ENCODE measurements around the gene EZH1. TPM values are rescaled to one million over a fixed set of nuclear protein-coding genes. Genes with fewer than 3 reads are reported as not detected.

Gene EZH1
- polyA plus RNA-seq, 4 donors, result 8.1 to 33.0 (median 13.0) TPM

Other genes with a start within 250 kb of the EZH1 start
- gene NAGLU, start 208.8 kb downstream of the EZH1 start, polyA plus RNA-seq, result 10 to 100 TPM; 25.3 to 47.0 (median 32.7) TPM
- gene HSD17B1, start 192.1 kb downstream of the EZH1 start, polyA plus RNA-seq, result 1 to 10 TPM; 2.0 to 2.7 (median 2.3) TPM
- 100 to 1,000 TPM in 2 of 4 donors, 10 to 100 TPM in 2; 72.6 to 153 (median 101) TPM for gene COASY, start 182.9 kb downstream of the EZH1 start, polyA plus RNA-seq
- 100 to 1,000 TPM in 2 of 4 donors, 10 to 100 TPM in 2; 46.5 to 144 (median 89.4) TPM for gene MLX, start 177.9 kb downstream of the EZH1 start, polyA plus RNA-seq
- gene PSMC3IP, start 167.3 kb downstream of the EZH1 start, polyA plus RNA-seq, result 1 to 10 TPM in 3 of 4 donors, under 1 TPM in 1; 0.89 to 5.7 (median 3.5) TPM
- gene RETREG3, start 135.7 kb downstream of the EZH1 start, polyA plus RNA-seq, result 10 to 100 TPM in 3 of 4 donors, 1 to 10 TPM in 1; 8.4 to 42.3 (median 17.0) TPM
- gene TUBG1, start 135.4 kb downstream of the EZH1 start, polyA plus RNA-seq, result 10 to 100 TPM; 22.8 to 43.3 (median 33.3) TPM
- 10 to 100 TPM in 1 of 4 donors, 1 to 10 TPM in 3; 1.3 to 15.4 (median 4.9) TPM for gene TUBG2, start 85.8 kb downstream of the EZH1 start, polyA plus RNA-seq
- gene PLEKHH3, start 68.0 kb downstream of the EZH1 start, polyA plus RNA-seq, result 10 to 100 TPM in 2 of 4 donors, 1 to 10 TPM in 2; 2.2 to 13.4 (median 9.0) TPM
- 1 to 10 TPM in 2 of 4 donors, under 1 TPM in 1, not detected in 1; 0.38 to 4.6 (median 1.1) TPM for gene CCR10, start 63.2 kb downstream of the EZH1 start, polyA plus RNA-seq
- gene CNTNAP1, start 62.5 kb downstream of the EZH1 start, polyA plus RNA-seq, result 1 to 10 TPM in 2 of 4 donors, under 1 TPM in 1, not detected in 1; 0.54 to 2.7 (median 2.5) TPM
- 10 to 100 TPM in 2 of 4 donors, 1 to 10 TPM in 2; 1.1 to 48.2 (median 16.4) TPM for gene RAMP2, start 16.2 kb upstream of the EZH1 start, polyA plus RNA-seq
- gene VPS25, start 28.4 kb upstream of the EZH1 start, polyA plus RNA-seq, result 100 to 1,000 TPM in 2 of 4 donors, 10 to 100 TPM in 2; 85.7 to 117 (median 94.3) TPM
- 10 to 100 TPM in 1 of 4 donors, 1 to 10 TPM in 2, under 1 TPM in 1; 0.67 to 25.6 (median 1.5) TPM for gene WNK4, start 35.6 kb upstream of the EZH1 start, polyA plus RNA-seq
- 100 to 1,000 TPM; 101 to 317 (median 296) TPM for gene COA3, start 53.7 kb upstream of the EZH1 start, polyA plus RNA-seq
- 1 to 10 TPM in 1 of 4 donors, under 1 TPM in 1, not detected in 2; 0.52 to 2.3 TPM for gene CNTD1, start 53.8 kb upstream of the EZH1 start, polyA plus RNA-seq
- gene BECN1, start 79.2 kb upstream of the EZH1 start, polyA plus RNA-seq, result 10 to 100 TPM; 73.5 to 96.8 (median 81.1) TPM
- gene PSME3, start 88.4 kb upstream of the EZH1 start, polyA plus RNA-seq, result 10 to 100 TPM; 49.9 to 93.0 (median 61.2) TPM
- 1 to 10 TPM in 2 of 4 donors, under 1 TPM in 2; 0.54 to 1.3 (median 0.89) TPM for gene AOC2, start 99.5 kb upstream of the EZH1 start, polyA plus RNA-seq
- gene AOC3, start 106.2 kb upstream of the EZH1 start, polyA plus RNA-seq, result 10 to 100 TPM in 1 of 4 donors, 1 to 10 TPM in 3; 1.3 to 30.0 (median 3.1) TPM
- 10 to 100 TPM in 1 of 4 donors, 1 to 10 TPM in 3; 1.4 to 12.1 (median 4.3) TPM for gene G6PC1, start 155.8 kb upstream of the EZH1 start, polyA plus RNA-seq
- 10 to 100 TPM; 27.3 to 47.4 (median 40.5) TPM for gene AARSD1, start 219.4 kb upstream of the EZH1 start, polyA plus RNA-seq
- 1 to 10 TPM in 2 of 4 donors, under 1 TPM in 2; 0.67 to 2.0 (median 0.94) TPM for gene PTGES3L, start 235.0 kb upstream of the EZH1 start, polyA plus RNA-seq
- 10 to 100 TPM in 1 of 4 donors, 1 to 10 TPM in 3; 7.2 to 13.9 (median 8.0) TPM for gene RUNDC1, start 235.5 kb upstream of the EZH1 start, polyA plus RNA-seq